GM13976 (cell line): ENCODE results near the gene GNAS.

Source experiments
- DNase-seq: peaks from one replicate; pipeline ENCODE4 v3.0.0; 2012; ENCODE audit warnings: low spot score
- in situ Hi-C: fragments of 300-500 bp; cut with MboI; formaldehyde crosslinking; loops from one replicate; pipeline ENCODE4 v1.12.0; 2022; ENCODE audit warnings: low sequenced_read_pairs, mixed read lengths, inconsistent platforms; ENCODE audit not compliant: unreplicated experiment
- TF ChIP-seq, protein P1 (sequence below): IDR thresholded peaks from 2 replicates; pipeline ENCODE4 v1.5.1; 2012; ENCODE audit warnings: borderline replicate concordance, mild to moderate bottlenecking; ENCODE audit not compliant: insufficient read depth; ENCODE audit errors: extremely low read depth, missing control alignments, control extremely low read depth

Gene GNAS

DNA sequence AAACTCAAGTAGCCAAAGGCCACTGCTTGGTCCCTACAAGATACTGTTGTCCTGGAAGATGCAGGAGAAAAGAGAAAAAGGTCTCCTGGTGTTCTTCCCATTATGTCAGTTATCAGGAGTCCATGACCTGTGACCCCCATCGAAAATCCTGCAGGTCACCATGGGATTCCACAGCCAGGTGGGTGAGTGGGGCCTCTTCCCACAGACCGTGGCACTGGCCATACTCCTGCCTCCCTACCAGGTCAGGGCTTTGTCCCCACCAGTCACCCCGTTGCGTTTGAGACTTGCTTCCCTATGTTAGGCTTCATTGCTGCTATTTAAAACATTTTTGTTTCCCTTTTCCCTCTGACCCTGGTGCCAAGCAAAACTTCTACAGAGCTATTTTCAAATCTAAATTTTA, 60.6 kb downstream of the GNAS start:
- DNase-seq, result no peak
- TF ChIP-seq, protein P1, sequence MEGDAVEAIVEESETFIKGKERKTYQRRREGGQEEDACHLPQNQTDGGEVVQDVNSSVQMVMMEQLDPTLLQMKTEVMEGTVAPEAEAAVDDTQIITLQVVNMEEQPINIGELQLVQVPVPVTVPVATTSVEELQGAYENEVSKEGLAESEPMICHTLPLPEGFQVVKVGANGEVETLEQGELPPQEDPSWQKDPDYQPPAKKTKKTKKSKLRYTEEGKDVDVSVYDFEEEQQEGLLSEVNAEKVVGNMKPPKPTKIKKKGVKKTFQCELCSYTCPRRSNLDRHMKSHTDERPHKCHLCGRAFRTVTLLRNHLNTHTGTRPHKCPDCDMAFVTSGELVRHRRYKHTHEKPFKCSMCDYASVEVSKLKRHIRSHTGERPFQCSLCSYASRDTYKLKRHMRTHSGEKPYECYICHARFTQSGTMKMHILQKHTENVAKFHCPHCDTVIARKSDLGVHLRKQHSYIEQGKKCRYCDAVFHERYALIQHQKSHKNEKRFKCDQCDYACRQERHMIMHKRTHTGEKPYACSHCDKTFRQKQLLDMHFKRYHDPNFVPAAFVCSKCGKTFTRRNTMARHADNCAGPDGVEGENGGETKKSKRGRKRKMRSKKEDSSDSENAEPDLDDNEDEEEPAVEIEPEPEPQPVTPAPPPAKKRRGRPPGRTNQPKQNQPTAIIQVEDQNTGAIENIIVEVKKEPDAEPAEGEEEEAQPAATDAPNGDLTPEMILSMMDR, result no peak
- in situ Hi-C loops, result no loop called here

DNA sequence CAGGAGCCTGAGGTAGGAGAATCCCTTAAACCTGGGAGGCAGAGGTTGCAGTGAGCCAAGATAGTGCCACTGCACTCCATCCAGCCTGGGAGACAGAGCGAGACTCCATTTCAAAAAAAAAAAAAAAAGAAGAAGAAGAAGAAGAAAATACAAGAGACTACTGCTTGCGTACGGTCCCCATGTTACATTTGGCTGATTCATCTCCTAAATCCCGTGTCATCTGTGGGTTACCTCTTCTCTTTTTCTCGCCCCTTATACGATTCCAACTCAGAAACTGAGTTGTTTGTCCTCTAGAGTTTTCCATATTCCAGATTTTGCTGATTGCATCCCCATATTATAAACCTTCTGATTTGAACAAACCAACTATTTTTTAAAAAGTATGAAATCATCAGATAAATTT, 66.1 kb downstream of the GNAS start:
- TF ChIP-seq, protein P1, result no peak
- in situ Hi-C loops, result no loop called here
- no peak for DNase-seq

DNA sequence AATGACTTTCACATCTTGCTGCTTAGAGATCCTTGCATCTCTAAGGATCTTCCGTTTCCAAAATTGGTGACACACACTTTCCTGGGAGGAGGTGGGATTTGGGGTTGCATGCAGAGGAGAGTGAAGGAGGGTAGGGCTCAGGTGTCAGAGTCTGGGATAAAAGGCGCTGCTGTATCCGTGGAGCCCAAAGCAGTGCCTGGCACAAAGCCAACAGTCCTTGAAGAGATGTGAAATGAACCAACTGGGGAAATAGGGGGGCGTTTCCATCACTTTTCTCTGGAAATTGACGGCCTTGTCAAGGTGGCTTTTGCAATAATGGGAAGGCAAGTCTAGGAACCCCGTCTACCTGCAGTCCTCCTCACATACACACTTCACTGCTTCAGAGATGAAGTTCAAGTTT, 69.0 kb downstream of the GNAS start:
- in situ Hi-C loops, result no loop called here
- TF ChIP-seq, protein P1, result no peak
- no peak for DNase-seq

DNA sequence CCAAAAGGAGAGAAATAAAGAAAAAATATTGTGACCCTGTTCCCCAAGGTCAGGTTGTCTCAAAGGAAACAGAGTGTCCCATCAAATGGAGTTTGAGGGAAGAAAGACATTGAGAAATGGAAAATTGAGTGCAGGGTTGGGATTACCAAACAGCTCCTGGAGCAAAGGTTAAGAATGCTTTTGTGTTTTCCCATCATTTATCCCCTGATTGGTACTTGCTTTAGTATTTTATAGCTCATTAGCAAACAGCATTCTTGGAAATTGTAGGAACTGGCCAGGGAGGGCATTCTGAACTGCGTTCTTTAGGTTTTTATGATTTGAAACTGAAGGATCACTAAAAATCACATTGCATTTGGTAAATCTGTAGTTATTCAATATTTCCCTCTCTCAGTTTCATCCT, 69.5 kb downstream of the GNAS start:
- in situ Hi-C loops, result no loop called here
- DNase-seq, result no peak
- TF ChIP-seq, protein P1, result no peak

DNA sequence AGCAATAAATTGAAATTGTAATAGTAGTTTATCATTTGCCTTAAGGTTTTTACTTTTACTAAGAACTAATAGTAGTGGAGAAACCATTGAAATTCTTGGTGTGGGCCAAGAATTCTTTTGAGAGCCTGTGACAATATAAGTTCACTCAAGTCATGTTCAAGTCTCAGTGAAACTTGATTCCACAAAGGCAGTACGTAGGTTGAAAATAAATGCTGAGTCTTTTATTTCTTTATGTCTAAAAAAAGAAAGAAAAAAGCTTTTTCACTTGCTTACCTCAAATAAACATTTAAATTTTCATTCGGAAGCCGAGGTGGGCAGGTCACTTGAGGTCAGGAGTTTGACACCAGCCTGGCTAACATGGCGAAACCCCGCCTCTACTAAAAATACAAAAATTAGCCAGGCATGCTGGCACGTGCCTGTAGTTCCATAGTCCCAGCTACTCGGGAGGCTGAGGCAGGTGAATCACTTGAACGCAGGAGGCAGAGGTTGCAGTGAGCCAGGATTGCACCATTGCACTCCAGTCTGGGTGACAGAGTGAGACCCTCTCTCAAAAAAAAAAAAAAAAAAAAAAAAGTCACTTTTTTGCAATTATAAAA, 70.7 kb downstream of the GNAS start:
- in situ Hi-C loops, result no loop called here
- TF ChIP-seq, protein P1, result no peak
- no peak for DNase-seq

DNA sequence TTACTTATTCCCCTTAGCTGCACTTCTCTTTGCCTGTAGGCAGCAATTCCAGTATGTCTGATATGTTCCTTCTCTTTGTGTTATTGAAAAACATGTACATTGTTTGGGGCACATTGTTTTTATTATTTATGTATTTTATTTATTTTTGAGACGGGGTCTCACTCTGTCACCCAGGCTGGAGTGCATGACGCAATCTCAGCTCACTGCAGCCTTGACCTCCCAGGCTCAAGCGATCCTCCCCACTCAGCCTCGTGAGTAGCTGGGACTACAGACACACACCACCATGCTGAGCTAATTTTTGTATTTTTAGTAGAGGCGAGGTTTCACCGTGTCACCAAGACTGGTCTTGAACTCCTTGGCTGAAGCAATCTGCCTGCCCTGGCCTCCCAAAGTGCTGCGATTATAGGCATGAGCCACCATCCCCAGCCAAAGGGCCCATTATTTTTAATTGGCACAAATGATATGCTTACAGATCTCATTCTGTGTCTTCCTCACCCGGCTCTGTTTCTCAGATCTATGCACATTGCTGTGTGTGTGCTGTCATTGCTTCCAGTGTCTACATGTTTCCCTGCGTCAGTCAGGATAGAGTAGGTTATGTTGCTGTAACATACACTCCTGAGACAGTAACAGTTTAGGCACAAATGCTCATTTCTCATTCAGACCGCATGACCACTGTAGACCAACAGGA, 74.4 kb downstream of the GNAS start:
- TF ChIP-seq, protein P1, result no peak
- in situ Hi-C loops, result no loop called here
- DNase-seq, result no peak
